Parathyroid adenoma (tissue), 2 donors: ENCODE data around the gene PPM1H.

Experiments used
- H2AFZ ChIP-seq: fragments of 300-600 bp; sonication (generic); one replicate; pipeline ENCODE4 v1.7.0; 2017; ENCODE audit warnings: antibody characterized with exemption, mild to moderate bottlenecking
- H3K27ac ChIP-seq: fragments of 300-600 bp; sonication (generic); one replicate; pipeline ENCODE4 v1.7.0; 2017
- H3K27me3 ChIP-seq: fragments of 300-600 bp; sonication (generic); one replicate; pipeline ENCODE4 v1.7.0; 2017; ENCODE audit warnings: low read length; ENCODE audit not compliant: control insufficient read depth, insufficient read depth
- H3K36me3 ChIP-seq: fragments of 300-600 bp; sonication (generic); one replicate; pipeline ENCODE4 v1.7.0; 2017; ENCODE audit warnings: low read length; ENCODE audit not compliant: control insufficient read depth, insufficient read depth
- H3K4me1 ChIP-seq: fragments of 300-600 bp; sonication (generic); one replicate; pipeline ENCODE4 v1.7.0; 2017; ENCODE audit warnings: control low read depth
- H3K4me2 ChIP-seq: fragments of 300-600 bp; sonication (generic); one replicate; pipeline ENCODE4 v1.7.0; 2017; ENCODE audit warnings: low read length
- H3K4me3 ChIP-seq: fragments of 300-600 bp; sonication (generic); one replicate; pipeline ENCODE4 v1.7.0; 2017; ENCODE audit warnings: low read depth, low read length
- H3K79me2 ChIP-seq: fragments of 300-600 bp; sonication (generic); one replicate; pipeline ENCODE4 v1.7.0; 2017; ENCODE audit warnings: control low read depth
- H3K9ac ChIP-seq: fragments of 300-600 bp; sonication (generic); one replicate; pipeline ENCODE4 v1.7.0; 2017; ENCODE audit warnings: mild to moderate bottlenecking
- H3K9me3 ChIP-seq: fragments of 300-600 bp; sonication (generic); one replicate; pipeline ENCODE4 v1.7.0; 2017; ENCODE audit warnings: low read length; ENCODE audit not compliant: control insufficient read depth
- CTCF ChIP-seq: fragments of 300-600 bp; sonication (generic); IDR thresholded peaks from one replicate; pipeline ENCODE4 v1.7.0; 2017; ENCODE audit warnings: antibody characterized with exemption, mild to moderate bottlenecking
- donor health status: primary hyperparathyroidism.

The PPM1H gene

GRCh38 chr12:62787023-62787422 lies 147.9 kb downstream of the PPM1H start:
- H3K27ac ChIP-seq: peak overlapping the region; percentile 55
- no peaks in the 10 kb centered on the region for H3K4me1 ChIP-seq
- H2AFZ ChIP-seq: no peak overlapping the region
- H3K9ac ChIP-seq: no peak overlapping the region
- no peak for TF ChIP-seq CTCF
- H3K79me2 ChIP-seq: peaks cover 42% of the 10 kb centered on the region
- no peak overlapping the region for H3K4me3 ChIP-seq
- no peaks in the 10 kb centered on the region for H3K36me3 ChIP-seq
- no peaks in the 10 kb centered on the region for H3K9me3 ChIP-seq
- H3K27me3 ChIP-seq: no peaks in the 10 kb centered on the region
- no peak overlapping the region for H3K4me2 ChIP-seq

GRCh38 chr12:62785941-62786559 lies 148.9 kb downstream of the PPM1H start:
- Histone ChIP-seq H3K79me2 (peaks cover 38% of the 10 kb centered on the region), H3K4me3 (no peak overlapping the region), H3K9ac (no peak overlapping the region), H2AFZ (no peak overlapping the region), H3K9me3 (no peaks in the 10 kb centered on the region), H3K27ac (peak overlapping the region; percentile 55), H3K4me1 (no peaks in the 10 kb centered on the region), H3K4me2 (no peak overlapping the region), H3K27me3 (no peaks in the 10 kb centered on the region), H3K36me3 (no peaks in the 10 kb centered on the region)
- no peak for TF ChIP-seq CTCF

GRCh38 chr12:62784576-62784975 lies 150.4 kb downstream of the PPM1H start:
- no peak for TF ChIP-seq CTCF
- Histone ChIP-seq H3K4me1 (peaks cover under 1% of the 10 kb centered on the region), H3K27ac (no peak overlapping the region), H3K27me3 (no peaks in the 10 kb centered on the region), H3K4me2 (no peak overlapping the region), H3K36me3 (no peaks in the 10 kb centered on the region), H3K79me2 (peaks cover 27% of the 10 kb centered on the region), H2AFZ (no peak overlapping the region), H3K4me3 (no peak overlapping the region), H3K9ac (no peak overlapping the region), H3K9me3 (no peaks in the 10 kb centered on the region)

GRCh38 chr12:62783881-62784280 lies 151.1 kb downstream of the PPM1H start:
- peaks cover 4% of the 10 kb centered on the region for H3K4me1 ChIP-seq
- TF ChIP-seq CTCF: no peak
- no peak overlapping the region for H3K9ac ChIP-seq
- H3K4me3 ChIP-seq: no peak overlapping the region
- no peaks in the 10 kb centered on the region for H3K9me3 ChIP-seq
- H2AFZ ChIP-seq: no peak overlapping the region
- H3K27ac ChIP-seq: no peak overlapping the region
- H3K27me3 ChIP-seq: no peaks in the 10 kb centered on the region
- H3K79me2 ChIP-seq: peaks cover 25% of the 10 kb centered on the region
- H3K36me3 ChIP-seq: no peaks in the 10 kb centered on the region
- H3K4me2 ChIP-seq: no peak overlapping the region
